ENCODE results near the gene MACROD2. TPM values are rescaled to one million over a fixed set of nuclear protein-coding genes. Genes with fewer than 3 reads are reported as not detected.

Gene MACROD2
- total RNA-seq, 1 experiment from 2014 or later: 1.6 TPM

DNA sequence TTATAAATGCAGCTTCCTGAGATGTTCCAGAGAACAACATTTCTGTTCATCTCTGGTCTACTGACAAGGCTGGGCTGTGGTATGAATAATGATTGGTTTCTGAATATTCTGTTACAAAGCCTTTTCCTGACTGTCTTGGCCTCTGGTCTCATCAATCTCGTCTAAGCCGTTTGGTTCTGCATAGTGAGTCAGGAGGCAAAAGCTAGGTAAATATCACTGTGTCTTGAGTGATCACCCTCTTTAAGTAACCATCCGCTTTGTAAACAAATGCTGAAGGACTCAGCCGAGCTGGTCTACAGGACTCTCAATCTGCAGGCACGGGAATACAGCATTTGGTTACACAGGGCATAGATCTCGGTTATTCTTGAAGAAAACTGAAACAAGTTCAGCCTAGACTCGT is 2066.0 kb downstream of the MACROD2 start:
- no peak overlapping the region for H4K8ac ChIP-seq (replicated peaks; ENCODE audit: insufficient read length, low read depth, low read length)
- no peak overlapping the region for H2BK20ac ChIP-seq (ENCODE audit: low read depth, low read length, poor library complexity, severe bottlenecking)
- DNase-seq: no peak
- no peak overlapping the region for H2AK5ac ChIP-seq (ENCODE audit: insufficient read length, low read length)
- Mint-ChIP-seq H3K27me3 (ENCODE audit: low read depth) (no peaks in the 10 kb centered on the region; the same call in 1 of the 2 replicates), H3K27ac (no peak overlapping the region), H3K4me3 (no peak overlapping the region), H3K4me1 (peaks cover 44 to 50% of the 10 kb centered on the region in 2 experiments), H3K9me3 (peaks cover 0 to 1% of the 10 kb centered on the region in 2 experiments; a peak in 1 of 5 replicates), H3K36me3 (ENCODE audit: insufficient read depth in 1 of 3, low read depth in 3 of 3) (peaks cover 0 to 6% (median 0%) of the 10 kb centered on the region in 3 experiments; a peak in 3 of 7 replicates)
- H3K9me3 ChIP-seq (ENCODE audit: control insufficient read depth, low read depth, low read length): no peaks in the 10 kb centered on the region
- no peak overlapping the region for H3K9ac ChIP-seq (ENCODE audit: extremely low read depth, insufficient read length, low read length)
- H2BK5ac ChIP-seq (ENCODE audit: insufficient read length, low read length): no peak overlapping the region
- no CpG with 5 or more reads among the region's 7 CpGs for WGBS (ENCODE audit: extremely low coverage, insufficient read length, low lambda C conversion rate)
- H3K23ac ChIP-seq (ENCODE audit: insufficient read length, low read depth, low read length): no peak overlapping the region
- H2BK120ac ChIP-seq (ENCODE audit: low read depth, low read length, poor library complexity, severe bottlenecking): no peak overlapping the region
- H2BK15ac ChIP-seq (ENCODE audit: low read depth, low read length): no peak overlapping the region
- H3K56ac ChIP-seq (ENCODE audit: insufficient read length, low read depth, low read length): no peak overlapping the region
- H2BK12ac ChIP-seq (ENCODE audit: insufficient read length, low read depth, low read length): no peak overlapping the region
- no peak overlapping the region for H4K5ac ChIP-seq (ENCODE audit: insufficient read length, low read depth, low read length)
- no peak overlapping the region for H3K27ac ChIP-seq (ENCODE audit: insufficient read length, low read depth, low read length)
- H4K91ac ChIP-seq (ENCODE audit: insufficient read length, low read depth, low read length): no peak overlapping the region
- no peak overlapping the region for H3T11ph ChIP-seq (ENCODE audit: low read length)
- no peaks in the 10 kb centered on the region for H3K79me2 ChIP-seq (ENCODE audit: insufficient read depth, low read length)
- H3K14ac ChIP-seq (ENCODE audit: insufficient read depth, low read length): no peak overlapping the region
- TF ChIP-seq, protein P1, sequence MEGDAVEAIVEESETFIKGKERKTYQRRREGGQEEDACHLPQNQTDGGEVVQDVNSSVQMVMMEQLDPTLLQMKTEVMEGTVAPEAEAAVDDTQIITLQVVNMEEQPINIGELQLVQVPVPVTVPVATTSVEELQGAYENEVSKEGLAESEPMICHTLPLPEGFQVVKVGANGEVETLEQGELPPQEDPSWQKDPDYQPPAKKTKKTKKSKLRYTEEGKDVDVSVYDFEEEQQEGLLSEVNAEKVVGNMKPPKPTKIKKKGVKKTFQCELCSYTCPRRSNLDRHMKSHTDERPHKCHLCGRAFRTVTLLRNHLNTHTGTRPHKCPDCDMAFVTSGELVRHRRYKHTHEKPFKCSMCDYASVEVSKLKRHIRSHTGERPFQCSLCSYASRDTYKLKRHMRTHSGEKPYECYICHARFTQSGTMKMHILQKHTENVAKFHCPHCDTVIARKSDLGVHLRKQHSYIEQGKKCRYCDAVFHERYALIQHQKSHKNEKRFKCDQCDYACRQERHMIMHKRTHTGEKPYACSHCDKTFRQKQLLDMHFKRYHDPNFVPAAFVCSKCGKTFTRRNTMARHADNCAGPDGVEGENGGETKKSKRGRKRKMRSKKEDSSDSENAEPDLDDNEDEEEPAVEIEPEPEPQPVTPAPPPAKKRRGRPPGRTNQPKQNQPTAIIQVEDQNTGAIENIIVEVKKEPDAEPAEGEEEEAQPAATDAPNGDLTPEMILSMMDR (conservative IDR thresholded peaks at IDR 0.05): no peak
- no peak overlapping the region for H3K4me2 ChIP-seq (ENCODE audit: insufficient read depth, insufficient read length, low read length)
- no peaks in the 10 kb centered on the region for H3K23me2 ChIP-seq (ENCODE audit: insufficient read length, low read depth, low read length, poor library complexity, severe bottlenecking)
- H3K18ac ChIP-seq (ENCODE audit: insufficient read length, low read depth, low read length): no peak overlapping the region
- H3K79me1 ChIP-seq (ENCODE audit: insufficient read depth, low read depth, low read length, poor library complexity, severe bottlenecking): no peaks in the 10 kb centered on the region
- H3K4me1 ChIP-seq (ENCODE audit: insufficient read depth, low read length): peaks cover 11% of the 10 kb centered on the region; the same call in 1 of the 2 replicates
- no peak overlapping the region for H2AFZ ChIP-seq (ENCODE audit: low read length)
- peaks cover 3% of the 10 kb centered on the region for H4K20me1 ChIP-seq (ENCODE audit: control insufficient read depth, insufficient read depth, insufficient read length)
- no peaks in the 10 kb centered on the region for H3K27me3 ChIP-seq (ENCODE audit: insufficient read depth, low read length)
- H3K4ac ChIP-seq (ENCODE audit: low read depth, low read length): no peak overlapping the region

All from H9 (cell line).